GM19452 (cell line): ENCODE measurements around the gene ERC2.

ENCODE experiments used
- ATAC-seq: cut with Tn5 transposase; IDR thresholded peaks from one replicate; pipeline ENCODE4 v1.9.1; 2021; ENCODE audit not compliant: unreplicated experiment

Gene ERC2

DNA sequence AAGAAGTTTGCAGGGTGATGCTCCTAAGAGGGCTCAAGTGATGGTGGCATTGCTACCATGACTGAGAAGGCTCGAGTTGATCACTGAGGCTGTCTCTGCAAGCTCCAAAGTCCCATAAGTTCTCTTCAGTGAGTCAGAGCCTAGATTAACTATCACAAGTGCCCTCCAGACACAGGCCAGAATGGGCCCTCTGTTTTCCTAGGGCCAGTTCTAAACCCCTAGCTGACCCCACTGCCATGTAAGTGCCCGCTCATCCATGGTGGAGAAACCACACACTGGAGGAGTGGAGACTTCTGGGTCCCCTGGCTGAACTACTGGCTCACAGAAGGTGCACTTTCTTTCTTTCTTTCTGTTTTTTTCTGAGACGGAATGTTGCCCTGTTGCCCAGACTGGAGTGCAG, 893.6 kb downstream of the ERC2 start:
- ATAC-seq, result no peak

DNA sequence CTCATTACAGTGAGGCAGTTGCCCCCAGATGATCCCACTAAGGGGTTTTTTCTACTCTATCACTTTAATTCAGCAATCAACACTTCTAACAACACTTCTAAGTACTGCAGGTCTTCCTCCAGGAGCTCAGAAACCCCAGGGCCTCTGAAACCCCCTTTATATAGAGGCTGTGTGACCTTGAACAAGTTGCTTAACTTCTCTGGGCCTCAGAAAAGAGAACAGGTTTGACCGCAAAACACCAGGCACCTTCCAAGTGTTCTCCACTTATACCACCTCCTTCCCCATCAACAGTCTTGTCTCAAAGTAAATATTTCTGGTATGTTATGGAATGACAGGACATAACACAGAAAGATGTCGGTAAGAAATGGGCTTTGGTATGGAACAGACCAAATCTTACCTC, 895.5 kb downstream of the ERC2 start:
- no peak for ATAC-seq

DNA sequence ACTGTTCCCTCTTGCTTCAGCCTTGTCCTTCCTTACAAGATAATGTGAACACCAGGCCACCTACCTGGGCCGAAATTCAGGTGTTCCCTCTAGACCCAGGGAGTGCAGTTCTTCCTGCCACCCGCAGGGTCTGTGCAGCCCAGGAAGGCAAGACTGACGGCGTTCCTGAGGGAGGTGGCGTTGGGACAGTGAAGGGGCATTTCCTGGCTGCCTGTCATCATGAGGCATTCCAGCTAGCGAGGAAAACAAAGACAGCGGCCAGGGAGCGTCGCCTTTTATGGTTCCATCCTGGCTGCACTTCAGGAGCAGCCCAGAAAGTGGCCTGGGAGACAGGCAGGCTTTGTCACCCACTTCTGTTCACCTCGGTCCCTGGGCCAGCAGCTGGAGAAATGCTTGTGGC, 896.4 kb downstream of the ERC2 start:
- ATAC-seq, result no peak

DNA sequence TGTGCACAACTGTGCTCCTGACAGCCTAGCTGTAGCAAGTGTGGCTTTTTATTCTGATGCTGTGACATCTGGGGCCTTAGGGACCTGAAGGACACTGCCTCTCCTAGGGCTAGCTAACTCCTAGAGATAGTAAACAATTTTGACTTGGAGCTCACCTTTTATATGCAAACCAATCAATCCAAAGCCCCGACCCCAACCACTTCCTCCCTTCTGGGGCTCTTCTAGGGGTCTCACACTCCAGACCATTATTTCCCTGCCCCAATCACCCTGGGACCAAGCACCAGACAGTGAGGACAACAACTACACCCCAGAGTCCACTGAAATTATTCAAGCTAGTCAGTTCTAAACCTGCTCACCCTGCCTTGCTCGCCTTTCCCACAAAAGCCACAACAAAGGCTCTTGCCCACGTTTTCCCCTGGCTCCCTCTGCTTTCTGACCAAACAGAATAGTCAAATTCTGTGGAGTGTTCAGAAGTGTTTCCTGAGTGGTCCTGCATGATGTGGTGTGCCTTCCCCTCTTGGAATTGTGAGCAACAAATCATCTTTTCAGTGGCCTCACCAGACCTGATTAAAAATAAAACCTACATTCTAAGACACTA, 897.0 kb downstream of the ERC2 start:
- ATAC-seq, result no peak

DNA sequence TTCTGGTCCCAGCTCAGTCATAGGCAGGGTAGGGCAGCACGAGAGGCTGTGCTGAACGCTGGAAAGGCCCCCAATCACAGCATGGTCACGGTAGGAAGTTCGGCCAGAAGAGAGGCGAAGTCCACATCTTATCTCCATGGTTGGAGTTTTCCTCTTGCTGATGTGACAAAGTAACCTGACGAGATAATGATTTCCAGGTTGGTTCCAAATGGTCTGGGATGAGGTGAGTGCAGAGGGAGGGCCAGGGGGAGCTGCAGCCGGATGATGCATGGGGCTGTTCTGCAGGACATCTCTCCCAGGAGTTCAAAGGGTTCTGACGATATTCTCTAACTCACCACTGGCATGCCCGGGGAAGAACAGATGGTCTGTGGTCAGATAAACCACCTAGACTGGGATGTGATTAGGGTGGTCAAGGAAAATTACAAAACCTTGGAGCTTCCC, 898.0 kb downstream of the ERC2 start:
- no peak for ATAC-seq

DNA sequence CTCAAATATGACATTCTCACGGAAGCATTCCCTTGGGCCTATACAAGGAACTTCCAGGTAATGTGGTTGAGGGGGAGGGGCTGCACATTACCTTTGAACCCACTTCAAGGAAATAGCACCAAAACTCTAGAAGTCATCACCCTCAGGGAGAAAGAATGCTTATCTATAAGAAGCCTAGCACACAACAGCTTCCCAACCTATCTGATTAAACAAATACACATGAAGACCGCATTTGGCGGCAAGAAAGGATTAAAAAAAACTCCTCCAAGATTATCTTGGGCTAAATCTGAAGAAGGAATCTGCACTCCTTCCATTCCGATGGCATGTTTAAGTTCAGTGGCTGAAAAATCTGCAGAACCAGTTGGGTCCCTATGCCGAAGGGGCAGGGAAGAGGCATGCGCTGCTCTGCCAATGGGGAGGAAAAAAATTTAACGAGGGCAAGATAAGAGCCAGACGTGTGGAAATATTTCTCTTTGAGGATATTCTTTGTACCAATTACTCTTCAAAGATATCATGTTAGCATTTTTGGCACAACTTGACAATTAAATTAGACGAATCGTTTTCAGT, 899.2 kb downstream of the ERC2 start:
- ATAC-seq, result no peak

DNA sequence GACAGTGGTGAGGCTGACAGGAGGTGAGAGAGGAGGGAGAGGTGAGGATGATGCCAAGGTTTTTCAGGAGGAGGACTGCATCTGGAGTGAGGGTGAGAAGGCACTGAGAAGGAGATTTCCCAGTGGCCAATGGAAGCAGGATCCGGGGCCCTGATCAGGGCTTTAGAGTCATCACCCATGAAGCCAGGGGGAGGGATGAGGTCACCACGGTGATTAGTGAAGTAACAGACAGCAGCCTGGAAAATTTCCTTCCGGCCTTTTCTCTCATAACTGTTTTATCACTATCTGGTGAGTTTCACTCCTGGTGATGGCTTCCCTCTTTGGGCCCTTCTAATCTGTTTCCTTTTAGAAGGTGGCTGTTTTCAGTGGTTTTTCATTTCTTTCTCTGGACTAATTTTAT, 900.7 kb downstream of the ERC2 start:
- ATAC-seq, result no peak

DNA sequence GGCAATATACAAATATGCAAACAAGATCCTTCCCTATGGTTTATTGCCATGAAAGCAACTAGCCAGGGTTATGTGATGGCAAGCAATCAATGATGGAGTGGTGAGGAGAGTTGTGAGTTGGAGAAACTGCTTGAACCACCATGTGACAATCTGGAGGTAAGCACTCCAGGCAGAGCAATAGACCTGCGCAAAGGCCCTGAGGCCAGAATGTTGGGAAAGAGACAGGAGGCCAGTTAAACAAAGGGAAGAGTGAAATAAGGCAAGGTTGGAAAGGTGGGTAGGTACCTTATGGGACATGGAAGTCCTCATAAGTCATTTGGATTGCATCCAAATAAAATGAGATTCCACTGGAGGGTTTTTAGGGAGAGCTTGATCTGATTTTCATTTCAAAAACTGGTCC, 901.1 kb downstream of the ERC2 start:
- ATAC-seq, result no peak

DNA sequence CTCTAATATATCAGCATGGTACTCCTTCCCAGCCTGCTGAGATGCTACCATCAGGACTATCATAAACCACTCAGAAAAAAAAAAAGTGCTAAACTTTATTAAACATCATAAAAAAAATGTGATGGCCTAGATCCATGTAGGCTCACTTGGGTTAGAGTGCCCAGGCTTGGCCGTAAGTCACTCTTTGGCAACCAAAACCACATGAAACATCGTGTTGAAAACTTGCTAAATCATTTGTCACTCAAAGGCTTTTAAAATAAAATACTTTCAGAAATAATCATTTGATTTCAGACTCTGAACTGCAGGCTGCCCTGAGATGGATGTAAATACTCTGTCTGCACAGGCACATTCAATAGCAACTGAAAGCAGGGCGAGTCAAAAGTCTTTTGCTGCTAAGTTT, 902.7 kb downstream of the ERC2 start:
- no peak for ATAC-seq

DNA sequence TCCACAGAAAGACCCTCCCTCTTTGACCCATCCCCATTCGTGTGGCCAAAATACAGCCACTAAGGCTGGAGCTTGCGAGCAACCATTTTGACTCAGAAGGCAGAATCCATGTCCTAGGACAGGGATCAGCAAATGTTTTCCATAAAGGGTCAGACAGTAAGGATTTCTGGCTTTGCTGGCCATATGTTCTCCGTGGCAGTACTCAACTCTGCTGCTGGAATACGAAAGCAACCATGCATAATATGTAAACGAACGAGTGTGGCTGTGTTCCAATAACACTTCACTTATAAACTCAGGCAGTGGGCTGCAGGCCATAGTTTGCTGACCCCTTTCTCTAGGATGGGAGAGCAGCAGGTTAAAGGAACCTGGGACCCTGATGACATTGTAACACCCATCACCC, 903.5 kb downstream of the ERC2 start:
- ATAC-seq, result no peak

DNA sequence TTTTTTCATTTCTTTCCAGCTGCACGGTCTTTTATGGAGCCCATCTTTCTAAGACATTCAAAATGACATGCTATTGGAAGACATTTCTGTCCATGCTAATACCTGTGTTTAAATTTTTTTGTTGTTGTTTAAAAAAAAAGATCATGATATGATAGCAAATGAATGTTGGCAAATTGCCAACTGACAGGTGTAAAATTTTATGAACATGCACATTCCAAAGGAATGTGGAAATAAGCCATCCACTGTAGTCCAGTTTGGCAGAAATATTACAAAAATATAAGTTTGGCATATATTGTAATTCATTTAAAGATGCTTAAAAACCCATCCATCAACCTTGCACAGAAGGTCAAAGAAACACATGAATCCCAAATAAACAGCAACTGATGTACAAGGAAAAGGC, 905.6 kb downstream of the ERC2 start:
- ATAC-seq, result no peak

DNA sequence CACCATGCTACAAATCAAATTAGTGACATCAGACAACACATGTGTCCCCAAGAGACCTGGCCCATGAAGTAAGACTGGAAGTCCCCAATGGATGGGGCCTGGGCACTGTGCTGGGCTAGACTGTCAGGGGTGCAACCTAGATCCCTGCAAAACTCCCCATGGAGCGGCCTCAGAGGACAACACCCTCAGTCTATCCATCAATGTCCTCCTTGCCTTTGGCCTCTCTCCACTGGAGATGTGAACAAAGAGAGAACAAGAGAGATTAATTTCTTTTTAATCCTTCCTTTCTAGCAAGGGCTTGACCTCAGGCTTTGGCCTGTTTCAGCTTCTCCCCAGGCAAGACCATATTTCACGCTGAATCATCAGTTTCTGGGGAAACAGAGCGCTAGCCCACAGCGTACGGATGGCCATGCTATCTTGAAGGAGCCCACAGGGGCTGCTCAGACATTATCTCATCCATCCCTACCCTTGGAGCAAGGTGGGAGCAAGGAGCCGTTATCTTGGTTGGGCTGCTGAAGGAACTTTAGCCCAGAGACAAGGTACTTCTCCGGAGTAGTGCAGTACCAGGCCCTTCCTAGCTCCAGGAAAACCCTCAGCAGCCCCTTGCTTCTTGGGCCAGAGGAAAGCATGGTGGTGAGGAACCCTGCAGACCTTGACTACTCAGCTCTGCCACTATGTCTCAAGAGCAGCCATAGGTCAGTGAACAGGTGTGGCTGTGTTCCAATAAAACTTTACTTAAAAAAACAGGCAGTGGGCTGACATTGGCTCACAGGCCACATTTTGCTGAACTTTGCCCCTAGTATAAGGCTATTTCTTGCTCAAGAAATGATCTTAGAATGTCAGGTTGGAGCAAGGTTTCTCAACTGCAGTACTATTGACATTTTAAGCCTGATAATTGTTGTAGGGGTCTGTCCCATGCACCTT, 908.5 kb downstream of the ERC2 start:
- ATAC-seq, result no peak

DNA sequence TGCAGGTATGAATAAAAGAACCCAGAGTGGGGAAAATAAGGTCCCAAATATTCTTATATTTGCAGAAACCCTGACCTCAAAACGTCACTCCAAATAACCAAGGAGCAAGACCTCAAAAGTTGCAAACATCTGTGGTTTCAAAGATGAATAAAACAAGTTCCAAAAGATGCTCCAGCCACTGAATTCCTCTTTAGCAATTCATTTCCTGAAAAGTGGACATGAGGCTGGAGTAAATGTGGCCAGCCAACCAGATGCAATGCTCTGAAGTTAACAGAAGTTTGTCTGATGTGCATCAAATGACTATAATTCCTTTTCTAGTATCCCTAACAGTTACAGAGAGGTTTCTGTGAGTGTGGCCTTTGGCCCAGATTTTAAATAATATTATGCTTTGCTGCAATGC, 910.0 kb downstream of the ERC2 start:
- no peak for ATAC-seq

DNA sequence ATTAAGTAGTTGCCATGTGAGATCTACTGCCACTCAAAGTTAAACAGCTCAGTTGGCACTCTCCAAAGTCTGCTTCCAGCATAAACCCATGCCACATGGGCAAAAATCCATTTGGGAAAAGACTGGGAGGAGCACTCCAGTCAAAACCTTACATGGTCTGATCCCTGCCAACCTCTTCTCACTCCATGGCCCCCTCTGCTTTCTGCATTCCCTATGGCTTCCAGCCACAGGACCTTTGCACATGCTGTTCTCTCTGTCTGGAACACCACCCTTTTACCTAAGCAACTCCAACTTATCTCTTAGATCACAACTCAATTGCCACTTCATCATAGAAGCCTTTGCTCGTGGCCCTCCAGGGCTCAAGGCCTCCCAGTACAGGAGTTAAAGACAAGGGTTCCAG, 910.7 kb downstream of the ERC2 start:
- no peak for ATAC-seq

DNA sequence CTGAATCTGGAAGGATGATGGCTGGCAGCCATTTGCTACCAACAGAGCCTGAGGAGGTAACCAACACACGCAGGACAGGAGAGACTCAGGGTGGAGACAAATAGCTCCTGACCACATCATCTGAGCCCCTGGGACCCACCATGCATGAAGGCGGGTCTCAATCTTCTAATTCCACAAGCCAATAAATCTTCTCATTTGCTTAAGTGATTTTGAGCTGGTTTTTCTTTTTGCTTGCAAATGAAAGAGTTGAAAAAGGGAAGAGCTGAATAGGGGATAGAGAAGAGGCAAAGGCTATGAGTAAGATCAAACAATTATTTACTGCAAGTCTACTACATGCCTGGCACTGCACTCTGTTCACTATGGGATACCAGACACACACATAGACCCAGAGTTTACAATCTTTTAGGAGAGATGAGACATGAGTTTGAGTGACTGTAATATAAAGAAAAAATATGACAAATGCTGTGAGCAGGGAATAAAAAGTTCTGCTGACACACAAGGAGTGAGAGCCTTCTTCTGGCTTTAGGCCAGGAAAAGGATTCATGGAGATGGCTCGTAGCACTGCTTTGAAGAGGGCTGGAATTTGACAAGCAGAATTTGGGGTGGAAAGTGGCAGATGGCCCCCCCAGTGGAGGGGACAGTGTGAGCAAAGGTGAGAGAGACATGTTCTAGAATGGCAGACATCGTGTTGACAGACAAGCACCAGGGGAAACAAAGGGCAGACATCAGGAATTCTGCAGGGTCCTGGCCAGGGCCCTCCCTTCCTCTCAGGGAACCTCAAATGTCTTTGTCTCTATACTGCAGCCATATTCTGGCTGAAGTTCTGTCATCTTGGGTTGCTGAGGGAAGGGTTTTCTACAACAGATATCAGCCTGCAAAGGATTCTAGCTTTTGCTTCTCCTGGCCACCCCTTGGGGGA, 911.4 kb downstream of the ERC2 start:
- no peak for ATAC-seq

DNA sequence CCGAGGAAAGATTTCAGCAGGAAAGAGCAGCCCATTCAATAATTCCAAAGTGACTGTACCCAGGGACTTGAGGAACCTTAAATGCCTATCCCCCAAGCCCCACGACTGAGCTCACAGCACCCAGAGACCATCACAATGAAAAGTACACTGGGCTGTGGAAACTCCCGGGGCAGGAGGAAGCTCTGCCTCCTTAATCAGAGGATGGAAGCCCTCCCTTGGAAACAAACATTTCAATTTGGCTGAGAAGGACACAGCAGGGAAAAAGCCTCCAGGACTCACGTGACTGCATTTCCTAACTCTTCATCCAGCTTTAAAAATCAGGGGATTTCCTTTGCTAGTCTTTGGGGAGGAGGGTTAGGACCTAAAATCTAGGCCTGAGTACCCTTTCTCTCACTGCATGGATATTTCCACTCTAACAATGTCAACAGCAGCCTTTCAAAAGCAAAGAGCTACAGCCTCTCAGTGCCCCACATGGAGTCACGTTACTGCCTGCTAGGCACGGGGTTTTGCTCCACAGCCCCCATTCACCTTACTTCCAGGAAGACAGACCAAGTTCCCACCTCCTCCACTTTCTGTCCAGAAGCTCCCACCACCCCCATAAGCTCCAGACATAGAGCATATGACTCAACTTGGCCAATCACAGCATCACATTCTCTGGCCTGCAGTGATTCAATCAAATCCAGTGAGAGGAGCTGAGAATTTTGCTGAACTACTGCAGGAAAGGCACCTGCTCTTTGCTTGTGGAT, 912.2 kb downstream of the ERC2 start:
- no peak for ATAC-seq

DNA sequence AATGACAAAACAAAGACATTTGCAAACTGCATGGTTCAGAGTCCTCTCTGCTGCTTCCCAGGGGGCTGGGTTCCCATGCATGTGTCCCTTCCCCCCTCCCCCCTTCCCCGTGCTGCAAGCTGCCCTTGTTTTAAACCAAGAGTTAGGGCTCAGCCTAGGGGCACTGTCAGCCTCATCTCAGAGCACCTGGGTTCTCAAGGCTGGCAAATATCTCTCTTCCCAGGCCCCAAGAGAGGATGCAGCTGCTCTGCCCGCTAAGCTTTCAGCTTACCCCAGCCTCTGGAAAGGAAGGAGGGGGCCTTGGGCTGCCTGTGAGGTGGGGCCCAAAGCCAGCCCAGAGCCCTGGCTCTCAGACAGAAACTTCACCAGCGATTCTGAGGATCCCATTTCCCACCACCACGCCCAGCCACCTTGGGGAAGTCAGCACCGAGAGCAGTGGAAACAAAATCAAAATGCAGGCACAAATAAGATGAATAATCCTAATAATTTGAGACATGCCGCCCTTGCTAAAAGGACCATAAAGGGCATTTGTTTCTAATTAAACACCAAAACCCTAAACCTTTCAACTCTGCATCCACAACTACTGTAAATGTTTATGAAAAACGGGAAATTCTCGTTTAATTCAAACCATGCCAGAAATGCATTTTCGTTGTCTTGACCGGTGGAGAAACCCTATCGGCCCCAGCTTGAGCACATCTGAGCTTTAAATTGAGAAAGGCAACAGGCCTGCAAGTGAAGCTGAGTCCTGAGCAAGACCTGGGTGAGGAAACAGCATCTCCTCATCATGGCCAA, 913.4 kb downstream of the ERC2 start:
- no peak for ATAC-seq

DNA sequence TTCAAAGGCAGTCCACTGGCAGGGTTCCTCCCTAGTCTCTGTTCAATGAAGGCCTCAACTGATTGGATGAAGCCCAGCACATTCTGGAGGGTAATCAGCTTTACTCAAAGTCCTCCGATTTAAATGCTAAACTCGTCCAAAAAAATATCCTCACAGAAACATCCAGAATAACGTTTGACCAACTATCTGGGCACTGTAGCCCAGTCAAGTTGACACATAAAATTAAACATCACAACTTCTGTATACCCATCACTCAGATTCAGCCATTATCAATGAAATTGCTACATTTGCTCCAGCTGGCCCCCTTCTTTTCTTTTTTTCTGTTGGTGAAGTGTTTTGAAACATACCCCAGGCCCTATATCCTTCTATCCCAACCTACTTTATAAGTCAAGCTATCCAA, 916.6 kb downstream of the ERC2 start:
- no peak for ATAC-seq

DNA sequence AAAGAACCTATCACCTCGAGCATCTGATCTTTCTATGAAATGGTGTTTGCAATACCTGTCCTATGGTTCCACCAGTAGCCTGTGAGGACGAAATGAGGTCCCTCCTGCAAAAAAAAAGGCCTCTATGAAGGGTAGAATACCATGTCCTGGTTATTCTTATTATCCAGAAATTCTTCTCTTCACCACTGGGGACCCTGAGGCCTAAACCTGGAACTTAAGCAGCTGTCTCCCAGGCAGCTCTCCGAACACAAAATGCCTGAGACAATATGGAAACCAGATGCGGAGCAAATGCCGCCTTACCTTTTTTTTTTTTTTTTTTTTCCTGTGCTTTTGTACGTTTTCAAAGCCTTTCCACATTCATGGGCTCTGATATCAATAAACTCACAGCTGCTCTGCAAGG, 919.1 kb downstream of the ERC2 start:
- ATAC-seq, result no peak
